Mammary epithelial cell (primary cell): ENCODE results near the gene GPR3.

Source experiments
- EZH2 ChIP-seq: IDR thresholded peaks from 2 replicates; pipeline ENCODE4 v1.6.1; 2012; ENCODE audit warnings: low read length, inconsistent platforms, borderline replicate concordance
- TF ChIP-seq, protein P1 (sequence below), 2 donors: IDR thresholded peaks in 1 of 2; conservative IDR thresholded peaks in 1 of 2; 2 replicates each; pipeline ENCODE4 v1.5.1; 2011 to 2012; ENCODE audit warnings: inconsistent platforms in 2 of 2, low read length in 2 of 2, mild to moderate bottlenecking in 2 of 2, control low read depth in 1 of 2, low read depth in 1 of 2; ENCODE audit not compliant: insufficient read depth in 1 of 2; ENCODE audit errors: extremely low read depth in 1 of 2

DNA sequence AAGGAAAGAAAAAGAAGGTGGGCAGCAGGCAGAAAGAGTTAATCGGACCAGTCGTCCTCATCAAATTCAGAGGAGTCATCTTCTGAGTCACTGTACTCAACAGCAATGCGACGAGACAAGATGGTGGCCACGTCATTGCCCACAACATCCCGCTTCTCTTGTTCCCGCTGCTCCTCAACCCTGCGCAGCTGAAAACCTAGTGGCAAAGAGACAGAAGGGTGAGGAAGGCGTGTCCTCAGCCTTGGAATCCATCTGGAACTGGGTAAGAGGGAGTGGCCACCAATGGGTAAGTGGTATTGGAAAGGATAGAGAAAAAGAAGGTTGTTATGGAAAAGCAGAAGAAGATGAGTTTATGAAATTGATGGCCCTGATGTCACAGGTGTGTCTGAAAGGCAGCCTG lies 15.7 kb downstream of the GPR3 start:
- TF ChIP-seq, protein P1, sequence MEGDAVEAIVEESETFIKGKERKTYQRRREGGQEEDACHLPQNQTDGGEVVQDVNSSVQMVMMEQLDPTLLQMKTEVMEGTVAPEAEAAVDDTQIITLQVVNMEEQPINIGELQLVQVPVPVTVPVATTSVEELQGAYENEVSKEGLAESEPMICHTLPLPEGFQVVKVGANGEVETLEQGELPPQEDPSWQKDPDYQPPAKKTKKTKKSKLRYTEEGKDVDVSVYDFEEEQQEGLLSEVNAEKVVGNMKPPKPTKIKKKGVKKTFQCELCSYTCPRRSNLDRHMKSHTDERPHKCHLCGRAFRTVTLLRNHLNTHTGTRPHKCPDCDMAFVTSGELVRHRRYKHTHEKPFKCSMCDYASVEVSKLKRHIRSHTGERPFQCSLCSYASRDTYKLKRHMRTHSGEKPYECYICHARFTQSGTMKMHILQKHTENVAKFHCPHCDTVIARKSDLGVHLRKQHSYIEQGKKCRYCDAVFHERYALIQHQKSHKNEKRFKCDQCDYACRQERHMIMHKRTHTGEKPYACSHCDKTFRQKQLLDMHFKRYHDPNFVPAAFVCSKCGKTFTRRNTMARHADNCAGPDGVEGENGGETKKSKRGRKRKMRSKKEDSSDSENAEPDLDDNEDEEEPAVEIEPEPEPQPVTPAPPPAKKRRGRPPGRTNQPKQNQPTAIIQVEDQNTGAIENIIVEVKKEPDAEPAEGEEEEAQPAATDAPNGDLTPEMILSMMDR (conservative IDR thresholded peaks at IDR 0.05 in 1 of 2, IDR thresholded peaks at IDR 0.05 in 1 of 2; ENCODE audit: extremely low read depth in 1 of 2, insufficient read depth in 1 of 2, low read depth in 1 of 2, low read length in 2 of 2), result no peak
- no peak for TF ChIP-seq EZH2
